ENCODE measurements around the gene RBM47.
A peak's percentile ranks its signal among the peaks of the same experiment; 100 is the strongest.

The RBM47 gene

GRCh38 chr4:40662962-40663604 lies 33.4 kb upstream of the RBM47 start:
- TF ChIP-seq CTCF (IDR thresholded peaks at IDR 0.05; ENCODE audit: control insufficient read depth, insufficient read depth, low read depth, low read length, missing control alignments) = no peak
- DNase-seq (ENCODE audit: low read depth) = peak; percentile 33
- no peak overlapping the region for H3K4me3 ChIP-seq (ENCODE audit: control insufficient read depth, low read depth, low read length)

GRCh38 chr4:40661803-40662202 lies 32.1 kb upstream of the RBM47 start:
- no peak for TF ChIP-seq CTCF (IDR thresholded peaks at IDR 0.05; ENCODE audit: control insufficient read depth, insufficient read depth, low read depth, low read length, missing control alignments)
- no peak for DNase-seq (ENCODE audit: low read depth)
- H3K4me3 ChIP-seq (ENCODE audit: control insufficient read depth, low read depth, low read length) = no peak overlapping the region

DNA sequence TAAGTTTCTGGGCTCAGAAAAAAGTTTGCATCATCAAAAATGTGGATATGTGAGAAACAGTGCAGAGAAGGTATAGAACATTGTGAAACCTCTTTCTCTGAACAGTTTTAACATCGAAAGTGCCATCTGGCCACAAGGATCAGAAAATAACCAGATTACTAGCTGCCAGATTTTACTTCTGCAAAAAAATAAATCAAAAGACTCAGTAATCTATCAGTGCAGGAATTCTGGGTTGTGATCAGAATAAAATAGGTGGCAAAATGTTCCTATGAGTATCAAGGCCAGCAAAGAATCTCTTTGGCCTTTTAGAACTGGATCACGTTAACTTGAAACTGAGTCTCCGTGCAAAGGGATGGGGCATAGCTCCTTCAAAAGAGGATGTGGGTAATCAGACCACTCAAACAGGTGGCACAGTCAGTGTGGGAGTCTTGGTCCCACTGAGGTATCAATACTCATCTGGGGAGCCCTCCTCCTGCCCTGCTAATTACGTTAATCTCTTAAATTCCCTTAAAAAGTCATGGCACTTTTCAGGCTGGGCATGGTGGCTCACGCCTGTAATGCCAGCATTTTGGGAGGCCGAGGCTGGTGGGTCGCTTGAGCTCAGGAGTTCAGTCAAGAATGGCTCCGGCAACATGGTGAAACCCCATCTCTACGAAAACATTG lies 26.7 kb upstream of the RBM47 start:
- no peak for DNase-seq (ENCODE audit: low read depth)
- no peak for TF ChIP-seq CTCF (IDR thresholded peaks at IDR 0.05; ENCODE audit: control insufficient read depth, insufficient read depth, low read depth, low read length, missing control alignments)
- H3K4me3 ChIP-seq (ENCODE audit: control insufficient read depth, low read depth, low read length) = no peak overlapping the region

- no peak overlapping the region for H3K4me3 ChIP-seq (ENCODE audit: control insufficient read depth, low read depth, low read length)
- DNase-seq (ENCODE audit: low read depth) = no peak
- TF ChIP-seq CTCF (IDR thresholded peaks at IDR 0.05; ENCODE audit: control insufficient read depth, insufficient read depth, low read depth, low read length, missing control alignments) = no peak
Measured at GRCh38 chr4:40651280-40651679, 21.6 kb upstream of the RBM47 start.

DNA sequence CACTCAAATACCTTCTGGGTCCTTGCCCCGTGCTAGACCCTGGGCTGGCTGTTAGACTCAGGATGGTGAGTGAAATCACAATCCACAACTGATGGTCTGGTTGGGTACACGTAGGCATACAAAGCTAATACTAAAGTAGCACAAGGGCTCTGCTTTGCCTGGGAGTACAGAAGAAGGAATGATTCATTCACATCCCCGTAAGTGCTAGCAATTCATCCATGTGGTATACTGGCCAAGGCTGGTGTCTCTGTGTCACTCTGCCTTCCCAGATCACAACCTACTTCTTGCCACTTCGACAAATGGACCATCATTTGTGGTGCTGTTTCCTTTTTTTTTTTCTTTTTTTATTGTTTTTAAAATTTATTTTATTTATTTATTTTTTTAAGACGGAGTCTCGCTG lies 19.7 kb upstream of the RBM47 start:
- TF ChIP-seq CTCF (IDR thresholded peaks at IDR 0.05; ENCODE audit: control insufficient read depth, insufficient read depth, low read depth, low read length, missing control alignments) = no peak
- no peak for DNase-seq (ENCODE audit: low read depth)
- no peak overlapping the region for H3K4me3 ChIP-seq (ENCODE audit: control insufficient read depth, low read depth, low read length)

DNA sequence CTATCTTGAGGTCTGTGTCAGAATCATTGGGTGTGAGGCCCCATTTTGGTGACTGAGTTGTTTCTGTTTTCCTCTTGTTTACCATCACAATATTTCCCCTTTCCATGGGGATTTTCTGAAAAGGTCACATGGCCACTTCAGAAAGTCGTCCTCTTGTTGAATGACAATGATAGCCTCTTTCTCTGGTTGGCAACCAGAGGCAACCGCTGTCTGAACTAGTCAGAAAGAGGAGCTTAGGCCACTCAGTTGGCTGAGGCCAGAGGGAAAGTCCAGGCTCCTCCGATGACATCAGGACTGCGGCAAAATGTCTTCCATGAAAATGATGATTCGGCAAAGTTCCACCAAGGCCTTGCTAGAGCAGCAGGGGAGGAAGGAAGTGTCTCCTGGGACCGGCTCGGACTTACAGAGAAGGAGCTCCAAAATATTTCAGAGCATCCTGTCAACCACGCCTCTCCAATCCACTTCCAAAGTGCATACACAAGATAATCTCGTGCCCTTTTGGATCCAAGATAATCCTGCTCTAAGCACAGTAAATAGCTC lies 19.1 kb upstream of the RBM47 start:
- H3K4me3 ChIP-seq (ENCODE audit: control insufficient read depth, low read depth, low read length) = no peak overlapping the region
- TF ChIP-seq CTCF (IDR thresholded peaks at IDR 0.05; ENCODE audit: control insufficient read depth, insufficient read depth, low read depth, low read length, missing control alignments) = no peak
- no peak for DNase-seq (ENCODE audit: low read depth)
